H1 (cell line): ENCODE results near the gene FMO5. TPM values are rescaled to one million over a fixed set of nuclear protein-coding genes. Genes with fewer than 3 reads are reported as not detected.

Source experiments
- CTCF ChIA-PET: fragments of 300-600 bp; sonication (Branson Sonifier 250); formaldehyde crosslinking; loops from one replicate; lab custom pipeline; 2021; ENCODE audit not compliant: partially characterized antibody; lab: Charles Lee
- POLR2A ChIA-PET: fragments of 300-600 bp; sonication (Branson Sonifier 250); formaldehyde crosslinking; loops from one replicate; lab custom pipeline; 2021; ENCODE audit warnings: inconsistent platforms; ENCODE audit not compliant: partially characterized antibody; lab: Charles Lee
- DNase-seq, 2 experiments: peaks; one replicate each; pipeline versions ENCODE4 v3.0.0 to v3.0.0-alpha.2; 2010 to 2022; ENCODE audit warnings: low spot score in 2 of 2, low read depth in 1 of 2, mixed read lengths in 1 of 2
- FAIRE-seq: peaks from 2 replicates; lab custom pipeline; 2011; peaks lifted over from hg19 to GRCh38; lab: Jason Lieb, UNC
- H2AFZ ChIP-seq: 2 replicates; pipeline ENCODE4 v1.8.1; 2012; ENCODE audit warnings: low read length, inconsistent platforms
- H2AK5ac ChIP-seq: 2 replicates; pipeline ENCODE4 v1.6.1; 2013; ENCODE audit warnings: low read depth, low read length
- H2BK120ac ChIP-seq: replicated peaks from 2 replicates; pipeline ENCODE3; 2013; ENCODE audit warnings: low read depth, low read length, inconsistent platforms
- H2BK12ac ChIP-seq: 2 replicates; pipeline ENCODE4 v1.6.1; 2013; ENCODE audit warnings: low read depth, low read length
- H2BK15ac ChIP-seq: 2 replicates; pipeline ENCODE4 v1.6.1; 2013; ENCODE audit warnings: low read length
- H2BK20ac ChIP-seq: 2 replicates; pipeline ENCODE4 v1.6.1; 2013; ENCODE audit warnings: low read length
- H2BK5ac ChIP-seq: 2 replicates; pipeline ENCODE4 v1.6.1; 2013; ENCODE audit warnings: low read depth, low read length
- H3K14ac ChIP-seq: 2 replicates; pipeline ENCODE4 v1.6.1; 2013; ENCODE audit warnings: inconsistent platforms; ENCODE audit not compliant: insufficient read length
- H3K18ac ChIP-seq: 2 replicates; pipeline ENCODE4 v1.6.1; 2013; ENCODE audit warnings: low read length; ENCODE audit errors: extremely low read depth
- H3K23ac ChIP-seq: 2 replicates; pipeline ENCODE4 v1.6.1; 2013; ENCODE audit warnings: inconsistent platforms; ENCODE audit not compliant: insufficient read length
- H3K23me2 ChIP-seq: 2 replicates; pipeline ENCODE4 v1.6.1; 2013; ENCODE audit warnings: low read depth, low read length
- H3K27ac ChIP-seq: 2 replicates; pipeline ENCODE4 v1.6.1; 2011; ENCODE audit warnings: low read depth, low read length, inconsistent platforms
- H3K27me3 ChIP-seq, 4 experiments: replicated peaks in 1 of 4; 1 replicate in 1 of 4; 2 replicates in 3 of 4; pipeline versions ENCODE4 v1.6.1 to v1.8.1; 2011 to 2013; ENCODE audit warnings: low read length in 3 of 4, mild to moderate bottlenecking in 3 of 4, inconsistent platforms in 2 of 4, mixed read lengths in 2 of 4, moderate library complexity in 1 of 4; ENCODE audit not compliant: control insufficient read depth in 3 of 4, insufficient read depth in 3 of 4; ENCODE audit errors: extremely low read depth in 1 of 4
- H3K36me3 ChIP-seq, 4 experiments: 2 replicates each; pipeline versions ENCODE4 v1.6.1 to v1.8.1; 2011 to 2013; ENCODE audit warnings: mild to moderate bottlenecking in 4 of 4, low read length in 3 of 4, moderate library complexity in 2 of 4, control low read depth in 1 of 4, inconsistent platforms in 1 of 4; ENCODE audit not compliant: insufficient read depth in 4 of 4, control insufficient read depth in 2 of 4
- H3K4ac ChIP-seq: replicated peaks from 2 replicates; pipeline ENCODE3; 2013; ENCODE audit warnings: low read length, low read depth, mixed read lengths, inconsistent platforms; ENCODE audit not compliant: insufficient read length
- H3K4me1 ChIP-seq, 4 experiments: replicated peaks in 1 of 4; 1 replicate in 1 of 4; 2 replicates in 3 of 4; pipeline versions ENCODE4 v1.6.1 to v1.8.1; 2011 to 2013; ENCODE audit warnings: low read length in 3 of 4, inconsistent platforms in 2 of 4, mixed read lengths in 1 of 4; ENCODE audit not compliant: insufficient read depth in 4 of 4, control insufficient read depth in 3 of 4
- H3K4me2 ChIP-seq, 2 experiments: 2 replicates each; pipeline versions ENCODE4 v1.6.1 to v1.8.1; 2011 to 2013; ENCODE audit warnings: low read depth in 2 of 2, low read length in 2 of 2, control low read depth in 1 of 2, inconsistent platforms in 1 of 2, mild to moderate bottlenecking in 1 of 2; ENCODE audit not compliant: insufficient read depth in 1 of 2
- H3K4me3 ChIP-seq, 4 experiments: fragments of 200-600, 300-600 bp in 1 of 4; sonication (generic), shearing (Covaris generic), sonication (Bioruptor Twin) in 1 of 4; 2 replicates each; pipeline versions ENCODE4 v1.5.1 to v1.8.1; 2011 to 2016; ENCODE audit warnings: low read length in 4 of 4, low read depth in 3 of 4, control low read depth in 2 of 4, inconsistent platforms in 2 of 4, mild to moderate bottlenecking in 2 of 4, mixed read lengths in 1 of 4, moderate library complexity in 1 of 4; ENCODE audit not compliant: insufficient read depth in 2 of 4; ENCODE audit errors: extremely low read depth in 1 of 4
- H3K56ac ChIP-seq: replicated peaks from 2 replicates; pipeline ENCODE3; 2013; ENCODE audit warnings: low read depth, mild to moderate bottlenecking, mixed read lengths, low read length, inconsistent platforms; ENCODE audit not compliant: insufficient read length
- H3K79me1 ChIP-seq: 2 replicates; pipeline ENCODE4 v1.6.1; 2013; ENCODE audit warnings: low read depth, low read length, control low read depth
- H3K79me2 ChIP-seq, 2 experiments: 2 replicates each; pipeline versions ENCODE4 v1.6.1 to v1.8.1; 2012 to 2013; ENCODE audit warnings: low read length in 2 of 2, mild to moderate bottlenecking in 2 of 2, inconsistent platforms in 1 of 2; ENCODE audit not compliant: insufficient read depth in 2 of 2, control insufficient read depth in 1 of 2
- H3K9ac ChIP-seq, 4 experiments: replicated peaks in 1 of 4; 1 replicate in 1 of 4; 2 replicates in 3 of 4; pipeline versions ENCODE4 v1.6.1 to v1.8.1; 2011 to 2013; ENCODE audit warnings: low read depth in 3 of 4, low read length in 3 of 4, control low read depth in 2 of 4, mild to moderate bottlenecking in 2 of 4, moderate library complexity in 2 of 4, inconsistent platforms in 1 of 4; ENCODE audit errors: extremely low read depth in 1 of 4
- H3K9me3 ChIP-seq, 2 experiments: 2 replicates each; pipeline versions ENCODE4 v1.6.1 to v1.8.1; 2012 to 2013; ENCODE audit warnings: mild to moderate bottlenecking in 2 of 2, moderate library complexity in 2 of 2, control low read depth in 1 of 2, inconsistent platforms in 1 of 2, low read depth in 1 of 2, low read length in 1 of 2, mixed read lengths in 1 of 2; ENCODE audit not compliant: insufficient read depth in 2 of 2
- H4K20me1 ChIP-seq, 2 experiments: replicated peaks in 1 of 2; 2 replicates each; pipeline versions ENCODE3 to v1.8.1; 2011 to 2013; ENCODE audit warnings: inconsistent platforms in 2 of 2, low read length in 2 of 2, mild to moderate bottlenecking in 1 of 2; ENCODE audit not compliant: insufficient read depth in 2 of 2, control insufficient read depth in 1 of 2
- H4K5ac ChIP-seq: 2 replicates; pipeline ENCODE4 v1.6.1; 2013; ENCODE audit warnings: low read length, low read depth, mixed read lengths, inconsistent platforms; ENCODE audit not compliant: insufficient read length
- H4K8ac ChIP-seq: 2 replicates; pipeline ENCODE4 v1.8.0; 2013; ENCODE audit warnings: mild to moderate bottlenecking, moderate library complexity, low read length, inconsistent platforms; ENCODE audit not compliant: insufficient read depth; ENCODE audit errors: extremely low read depth
- H4K91ac ChIP-seq: replicated peaks from 2 replicates; pipeline ENCODE3; 2013; ENCODE audit warnings: low read length, mixed read lengths, inconsistent platforms; ENCODE audit not compliant: insufficient read length
- MAFK ChIP-seq: IDR thresholded peaks from 2 replicates; pipeline ENCODE4 v1.6.1; 2012; ENCODE audit warnings: low read depth, mild to moderate bottlenecking, improper control_type of control experiment, low read length
- RBBP5 ChIP-seq: IDR thresholded peaks from 2 replicates; pipeline ENCODE4 v1.7.1; 2012; ENCODE audit warnings: low read depth, mild to moderate bottlenecking, inconsistent platforms, low read length, moderate library complexity, borderline replicate concordance
- TEAD4 ChIP-seq: IDR thresholded peaks from 2 replicates; pipeline ENCODE4 v1.6.1; 2012; ENCODE audit warnings: low read depth, low read length, inconsistent platforms, mixed read lengths
- WGBS, 2 experiments: shearing (Covaris generic) in 1 of 2; methylation state at CpG; one replicate each; pipeline versions ENCODE4 v1.1.6 to v1.1.7; 2013 to 2015; ENCODE audit warnings: low lambda C conversion rate in 2 of 2, mixed read lengths in 2 of 2, inconsistent platforms in 1 of 2, low coverage in 1 of 2, missing lambda C conversion rate in 1 of 2; ENCODE audit not compliant: insufficient replicate concordance in 2 of 2, insufficient coverage in 1 of 2, insufficient read length in 1 of 2; ENCODE audit errors: extremely low coverage in 1 of 2, missing lambda C conversion rate in 1 of 2; 5-methylcytosine and 5-hydroxymethylcytosine counted together
- polyA plus RNA-seq, 7 experiments: library from polyadenylated mRNA; depleted of rRNA in 3 of 7; stranded (reverse) in 5 of 7; unstranded in 2 of 7; fragments of >200 nt in 5 of 7; fragments of 200-250 nt in 2 of 7; gene quantifications; 1 replicate in 5 of 7; 2 replicates in 1 of 7; 4 replicates in 1 of 7; pipeline versions ENCODE4 v1.2.1 to v1.2.3, GENCODE V29; 2011 to 2013; ENCODE audit warnings: missing spikeins in 2 of 7, mixed read lengths in 2 of 7
- total RNA-seq: library from RNA; stranded (reverse); fragmentation: NEBNext Ultra II Directional; extraction: Animal tissue kit (Norgen Biotek cat#: 25700); gene quantifications from 2 replicates; pipeline ENCODE4 v1.2.1, GENCODE V29; 2021

The FMO5 gene
- total and polyA plus RNA-seq, 2 of the 8 experiments (the other 6 are each of a cell fraction or from before 2014, with no cell fraction given) = 0.27 to 0.34 TPM

DNA sequence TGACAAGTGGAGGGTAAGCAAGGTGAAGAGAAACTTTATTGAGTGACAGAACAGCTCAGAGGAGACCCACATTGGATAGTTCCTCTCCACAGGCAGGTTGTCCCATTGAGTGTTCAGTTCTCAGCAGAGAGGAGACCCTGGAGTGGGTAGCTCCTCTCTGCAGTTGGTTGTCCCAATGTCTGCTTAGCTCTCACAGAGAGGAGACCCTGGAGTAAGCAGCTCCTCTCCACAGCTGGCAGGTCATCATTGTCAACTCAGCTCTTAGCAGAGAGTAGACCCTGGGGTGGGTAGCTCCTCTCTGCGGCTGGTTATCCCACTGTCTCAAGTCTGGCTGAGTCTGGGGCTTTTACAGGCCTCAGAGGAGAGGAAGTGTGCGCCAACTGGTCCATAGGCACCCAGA lies 11.3 kb upstream of the FMO5 start:
- Histone ChIP-seq H3K56ac (no peak overlapping the region), H3K14ac (no peak overlapping the region), H4K5ac (no peak overlapping the region), H3K9me3 (peaks cover 16 to 34% of the 10 kb centered on the region in 2 experiments), H3K4me3 (no peak overlapping the region), H3K4me1 (peaks cover 0 to 10% (median 2%) of the 10 kb centered on the region in 4 experiments; a peak in 2 of 7 replicates), H3K79me2 (no peaks in the 10 kb centered on the region), H3K27ac (no peak overlapping the region), H3K36me3 (no peaks in the 10 kb centered on the region), H4K8ac (no peak overlapping the region), H3K4me2 (no peak overlapping the region), H4K91ac (no peak overlapping the region), H3K9ac (no peak overlapping the region), H3K27me3 (no peaks in the 10 kb centered on the region), H3K23me2 (no peaks in the 10 kb centered on the region; the same call in 1 of the 2 replicates), H4K20me1 (no peaks in the 10 kb centered on the region), H3K4ac (no peak overlapping the region), H2AK5ac (no peak overlapping the region), H2BK5ac (no peak overlapping the region), H2BK15ac (no peak overlapping the region), H2BK120ac (no peak overlapping the region), H2AFZ (no peak overlapping the region), H2BK12ac (no peak overlapping the region), H2BK20ac (no peak overlapping the region), H3K23ac (no peak overlapping the region), H3K79me1 (no peaks in the 10 kb centered on the region), H3K18ac (no peak overlapping the region)
- TF ChIP-seq RBBP5 (no peak), TEAD4 (no peak), MAFK (no peak)
- WGBS, 2 experiments = 78% methylated on average over 2 of the region's 2 CpGs; no CpG with 5 or more reads in 1 of the 2 experiments
- CTCF ChIA-PET = interaction anchor here (0.8 to 1.3 kb wide), 3 partner anchors 22 to 63 kb away, joined by 3 to 4 read pairs (median 3); no protein-coding TSS in a partner anchor
- POLR2A ChIA-PET = interaction anchor here (0.9 to 3.4 kb wide), 3 partner anchors 21 to 152 kb away, joined by 3 to 19 read pairs (median 3); no protein-coding TSS in a partner anchor
- no peak for FAIRE-seq
- no peak for DNase-seq
